Subcutaneous adipose tissue (tissue), 4 donors: ENCODE measurements around the gene EFS. TPM values are rescaled to one million over a fixed set of nuclear protein-coding genes. Genes with fewer than 3 reads are reported as not detected.

Experiments
- total RNA-seq, 4 donors: library from RNA; depleted of rRNA; stranded (reverse); fragments of >200 nt; gene quantifications; one replicate each; pipeline ENCODE4 v1.1.0, GENCODE V29; 2016
- TF ChIP-seq, protein P1 (sequence below): fragments of 450-650 bp; IDR thresholded peaks from one replicate; pipeline ENCODE4 v1.5.1; 2016; ENCODE audit warnings: low read depth, mild to moderate bottlenecking, control low read depth, antibody characterized with exemption, moderate library complexity

Gene EFS, protein sequence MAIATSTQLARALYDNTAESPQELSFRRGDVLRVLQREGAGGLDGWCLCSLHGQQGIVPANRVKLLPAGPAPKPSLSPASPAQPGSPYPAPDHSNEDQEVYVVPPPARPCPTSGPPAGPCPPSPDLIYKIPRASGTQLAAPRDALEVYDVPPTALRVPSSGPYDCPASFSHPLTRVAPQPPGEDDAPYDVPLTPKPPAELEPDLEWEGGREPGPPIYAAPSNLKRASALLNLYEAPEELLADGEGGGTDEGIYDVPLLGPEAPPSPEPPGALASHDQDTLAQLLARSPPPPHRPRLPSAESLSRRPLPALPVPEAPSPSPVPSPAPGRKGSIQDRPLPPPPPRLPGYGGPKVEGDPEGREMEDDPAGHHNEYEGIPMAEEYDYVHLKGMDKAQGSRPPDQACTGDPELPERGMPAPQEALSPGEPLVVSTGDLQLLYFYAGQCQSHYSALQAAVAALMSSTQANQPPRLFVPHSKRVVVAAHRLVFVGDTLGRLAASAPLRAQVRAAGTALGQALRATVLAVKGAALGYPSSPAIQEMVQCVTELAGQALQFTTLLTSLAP
- 10 to 100 TPM in 2 of 4 donors, 1 to 10 TPM in 2; 8.5 to 12.8 (median 9.8) TPM for total RNA-seq

DNA sequence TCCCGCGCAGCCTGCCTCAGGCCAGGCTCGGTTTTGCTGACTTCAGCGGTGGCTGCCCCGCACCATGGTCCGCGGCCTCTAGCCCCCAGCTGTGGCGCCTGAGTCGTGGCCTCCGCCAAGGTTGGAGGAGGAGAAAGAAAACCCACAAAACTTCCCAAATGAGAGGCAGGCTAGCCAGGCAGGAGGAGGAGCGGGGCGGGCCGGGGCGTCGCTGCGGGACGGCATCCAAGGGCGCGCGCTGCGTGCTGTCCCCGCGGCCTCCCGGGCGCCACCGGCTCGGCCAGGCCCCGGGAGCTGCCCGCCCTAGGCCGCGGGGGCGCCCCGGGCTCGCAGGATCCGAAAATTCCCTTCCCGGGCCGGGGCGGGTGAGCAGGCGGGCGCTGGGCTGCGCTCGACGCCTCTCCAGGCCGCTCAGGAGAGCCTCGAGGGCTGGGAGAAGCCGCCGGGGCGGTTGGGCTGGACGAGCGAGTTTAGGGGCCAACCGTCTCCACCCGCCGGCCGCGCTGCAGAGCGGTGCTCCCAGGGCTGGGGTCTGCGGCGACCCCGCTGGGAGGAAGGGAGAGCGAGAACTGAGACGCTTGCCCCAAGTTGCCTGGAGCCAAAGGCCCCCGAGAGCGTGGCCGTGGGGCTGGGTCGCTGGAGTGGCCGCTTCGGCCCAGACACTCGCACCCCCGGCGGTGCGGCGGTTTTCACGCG is at the start of gene EFS:
Gene EFS (minus strand): TSS at position 137 of the 696 bp plus-strand sequence. CDS start 147 bp downstream, outside the sequence.
- TF ChIP-seq, protein P1, sequence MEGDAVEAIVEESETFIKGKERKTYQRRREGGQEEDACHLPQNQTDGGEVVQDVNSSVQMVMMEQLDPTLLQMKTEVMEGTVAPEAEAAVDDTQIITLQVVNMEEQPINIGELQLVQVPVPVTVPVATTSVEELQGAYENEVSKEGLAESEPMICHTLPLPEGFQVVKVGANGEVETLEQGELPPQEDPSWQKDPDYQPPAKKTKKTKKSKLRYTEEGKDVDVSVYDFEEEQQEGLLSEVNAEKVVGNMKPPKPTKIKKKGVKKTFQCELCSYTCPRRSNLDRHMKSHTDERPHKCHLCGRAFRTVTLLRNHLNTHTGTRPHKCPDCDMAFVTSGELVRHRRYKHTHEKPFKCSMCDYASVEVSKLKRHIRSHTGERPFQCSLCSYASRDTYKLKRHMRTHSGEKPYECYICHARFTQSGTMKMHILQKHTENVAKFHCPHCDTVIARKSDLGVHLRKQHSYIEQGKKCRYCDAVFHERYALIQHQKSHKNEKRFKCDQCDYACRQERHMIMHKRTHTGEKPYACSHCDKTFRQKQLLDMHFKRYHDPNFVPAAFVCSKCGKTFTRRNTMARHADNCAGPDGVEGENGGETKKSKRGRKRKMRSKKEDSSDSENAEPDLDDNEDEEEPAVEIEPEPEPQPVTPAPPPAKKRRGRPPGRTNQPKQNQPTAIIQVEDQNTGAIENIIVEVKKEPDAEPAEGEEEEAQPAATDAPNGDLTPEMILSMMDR: no peak

DNA sequence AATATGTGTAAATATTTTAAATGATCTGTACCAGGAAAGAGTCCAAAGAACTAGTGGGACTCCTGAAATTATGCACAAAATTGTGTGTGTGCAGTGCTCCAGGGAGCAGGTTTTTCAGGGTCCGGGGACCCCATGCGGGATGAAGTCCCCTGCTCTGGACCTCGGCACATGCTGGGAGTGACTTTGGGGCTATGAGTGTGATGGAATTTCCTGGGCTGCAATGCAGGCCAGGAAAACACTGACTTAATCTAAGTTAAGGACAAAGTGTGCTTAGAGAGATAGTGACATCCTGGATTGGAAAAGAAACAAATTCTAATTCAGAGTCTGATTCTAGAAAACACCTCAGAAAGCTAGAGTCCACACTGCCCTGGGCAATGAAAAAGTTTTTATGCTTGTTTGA is 49.3 kb upstream of the EFS start:
- TF ChIP-seq, protein P1: no peak

GRCh38 chr14:23413681-23414080 is 48.7 kb upstream of the EFS start:
- TF ChIP-seq, protein P1: no peak

GRCh38 chr14:23411563-23412525 is 46.9 kb upstream of the EFS start:
- TF ChIP-seq, protein P1: no peak

DNA sequence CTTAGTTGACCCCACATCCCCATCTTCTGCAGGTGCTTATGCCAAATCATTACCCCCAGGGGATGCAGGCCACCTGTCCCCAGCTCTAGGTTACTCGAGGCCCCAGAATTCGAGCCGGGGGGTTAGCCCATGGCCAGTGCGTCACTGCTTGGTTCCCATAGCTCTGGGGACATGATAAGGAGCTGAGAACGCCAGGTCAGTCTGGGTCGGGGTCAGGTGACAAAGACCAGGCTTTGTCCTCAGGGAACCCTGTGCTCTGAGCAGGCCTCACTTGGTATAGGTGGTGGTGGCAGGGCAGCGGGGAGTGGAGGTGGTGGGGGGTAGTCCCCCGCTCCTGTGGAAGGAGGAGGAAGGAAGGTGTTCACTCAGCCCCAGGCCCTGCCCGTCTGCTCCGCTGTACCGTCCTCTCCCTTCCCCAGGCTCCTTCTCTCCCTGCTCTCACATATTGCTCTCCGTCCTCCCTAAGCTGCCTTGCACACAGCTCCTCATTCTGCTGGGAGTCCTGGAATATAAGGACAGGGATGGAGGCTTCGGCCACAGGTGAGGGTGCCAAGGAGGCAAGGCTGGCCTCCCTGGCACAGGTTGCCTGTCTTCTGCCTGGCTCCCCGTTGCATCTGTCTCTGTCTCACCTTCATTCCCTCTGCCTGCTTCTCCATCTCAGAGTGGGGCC is 45.1 kb upstream of the EFS start:
- TF ChIP-seq, protein P1: no peak

- TF ChIP-seq, protein P1: no peak
These were observed 44.5 kb upstream of the EFS start for GRCh38 chr14:23409475-23409874.
